HCT116 (cell line): ENCODE data around the gene LRRTM4. TPM values are rescaled to one million over a fixed set of nuclear protein-coding genes. Genes with fewer than 3 reads are reported as not detected.

ENCODE experiments used
- ATAC-seq: fragments of 200-7000 bp; cut with Tn5 transposase; 2 replicates; pipeline ENCODE4 v1.9.1; 2020; ENCODE audit warnings: mild to moderate bottlenecking, moderate library complexity
- BruUV-seq: library from RNA; stranded (reverse); fragments of 400-500 nt; replicated peaks from 2 replicates; lab custom pipeline; 2021; lab: Mats Ljungman, UMichigan
- CTCF ChIA-PET: fragments of 300-600 bp; sonication (Branson Sonifier 250); formaldehyde crosslinking; loops from one replicate; lab custom pipeline; 2021; ENCODE audit warnings: antibody characterized with exemption; lab: Charles Lee
- POLR2A ChIA-PET: fragments of 300-600, 350-600 bp; sonication (Branson Sonifier 250); formaldehyde crosslinking; loops from one replicate; lab custom pipeline; 2021; ENCODE audit warnings: antibody characterized with exemption; lab: Charles Lee
- RAD21 ChIA-PET, 2 experiments: fragments of 300-600 bp; sonication (Branson Sonifier 250); formaldehyde crosslinking; loops; one replicate each; lab custom pipeline; 2023; ENCODE audit warnings: low total read pairs in 2 of 2; ENCODE audit not compliant: uncharacterized antibody in 2 of 2, unreplicated experiment in 2 of 2, low non-redundant PET in 1 of 2; lab: Charles Lee
- DNase-seq: peaks from one replicate; pipeline ENCODE4 v3.0.0-alpha.2; 2010; ENCODE audit warnings: low read depth, low spot score
- H2AFZ ChIP-seq: fragments of 200-600 bp; shearing (Covaris generic), sonication (generic); 2 replicates; pipeline ENCODE4 v1.6.1; 2017; ENCODE audit warnings: low read depth, mixed run types, mixed read lengths, antibody characterized with exemption, low read length; ENCODE audit not compliant: poor library complexity, severe bottlenecking
- H3K27ac ChIP-seq: 2 replicates; pipeline ENCODE4 v1.5.1; 2012; ENCODE audit warnings: low read depth, low read length
- H3K27me3 ChIP-seq: fragments of 200-600 bp; sonication (generic); 2 replicates; pipeline ENCODE4 v1.6.1; 2016; ENCODE audit warnings: mixed run types, low read length, mixed read lengths; ENCODE audit not compliant: insufficient read depth
- H3K36me3 ChIP-seq, 2 experiments: fragments of 200-500 bp in 1 of 2; fragments of 200-600 bp in 1 of 2; sonication (Bioruptor generic) in 1 of 2; sonication (generic) in 1 of 2; 2 replicates each; pipeline versions ENCODE4 v1.5.1 to v1.6.1; 2014 to 2016; ENCODE audit warnings: low read length in 2 of 2, inconsistent platforms in 1 of 2, mixed read lengths in 1 of 2, mixed run types in 1 of 2; ENCODE audit not compliant: insufficient read depth in 2 of 2, control insufficient read depth in 1 of 2
- H3K4me1 ChIP-seq, 2 experiments: fragments of 200-600 bp in 1 of 2; sonication (generic) in 1 of 2; 2 replicates each; pipeline versions ENCODE4 v1.5.1 to v1.6.1; 2012 to 2017; ENCODE audit warnings: low read length in 2 of 2, inconsistent platforms in 1 of 2, mild to moderate bottlenecking in 1 of 2, mixed read lengths in 1 of 2, mixed run types in 1 of 2, moderate library complexity in 1 of 2; ENCODE audit not compliant: insufficient read depth in 2 of 2, control insufficient read depth in 1 of 2
- H3K4me2 ChIP-seq: fragments of 200-600 bp; sonication (generic); 2 replicates; pipeline ENCODE4 v1.6.1; 2017; ENCODE audit warnings: mixed run types, low read length, mixed read lengths
- H3K4me3 ChIP-seq, 2 experiments: fragments of 200-600 bp in 1 of 2; sonication (generic) in 1 of 2; replicated peaks in 1 of 2; 2 replicates each; pipeline ENCODE4 v1.5.1; 2011 to 2016; ENCODE audit warnings: low read length in 2 of 2, control low read depth in 1 of 2, low read depth in 1 of 2, mild to moderate bottlenecking in 1 of 2, mixed read lengths in 1 of 2, mixed run types in 1 of 2
- H3K79me2 ChIP-seq: fragments of 200-600 bp; sonication (generic); 2 replicates; pipeline ENCODE4 v1.6.1; 2017; ENCODE audit warnings: mild to moderate bottlenecking, mixed run types, low read length, moderate library complexity, mixed read lengths; ENCODE audit not compliant: insufficient read depth
- H3K9ac ChIP-seq: fragments of 200-600 bp; sonication (generic); 2 replicates; pipeline ENCODE4 v1.6.1; 2016; ENCODE audit warnings: low read length, mixed read lengths
- H3K9me2 ChIP-seq: fragments of 200-600 bp; sonication (generic), shearing (Covaris generic); 2 replicates; pipeline ENCODE4 v1.6.1; 2017; ENCODE audit warnings: mixed run types, mild to moderate bottlenecking, moderate library complexity; ENCODE audit not compliant: insufficient read depth
- H3K9me3 ChIP-seq, 2 experiments: fragments of 200-500 bp in 1 of 2; fragments of 200-600 bp in 1 of 2; sonication (Bioruptor generic) in 1 of 2; sonication (generic) in 1 of 2; 2 replicates each; pipeline ENCODE4 v1.6.1; 2014 to 2017; ENCODE audit warnings: low read length in 2 of 2, mixed read lengths in 2 of 2, inconsistent platforms in 1 of 2, low read depth in 1 of 2, mild to moderate bottlenecking in 1 of 2, mixed run types in 1 of 2, moderate library complexity in 1 of 2; ENCODE audit not compliant: control insufficient read depth in 1 of 2, insufficient read depth in 1 of 2
- H4K20me1 ChIP-seq: fragments of 200-600 bp; sonication (generic), shearing (Covaris generic); 2 replicates; pipeline ENCODE4 v1.6.1; 2017; ENCODE audit warnings: mixed run types, mild to moderate bottlenecking, moderate library complexity; ENCODE audit not compliant: insufficient read depth
- CEBPB ChIP-seq: IDR thresholded peaks from 2 replicates; pipeline ENCODE4 v1.6.1; 2012; ENCODE audit warnings: low read depth
- EGR1 ChIP-seq: IDR thresholded peaks from 2 replicates; pipeline ENCODE4 v1.6.1; 2012; ENCODE audit warnings: low read depth
- EZH2 ChIP-seq: fragments of 200-600 bp; sonication (generic); IDR thresholded peaks from 2 replicates; pipeline ENCODE4 v1.6.1; 2017; ENCODE audit warnings: antibody characterized with exemption, mixed run types
- EZH2phosphoT487 ChIP-seq: fragments of 200-600 bp; IDR thresholded peaks from 2 replicates; pipeline ENCODE4 v1.6.1; 2018; ENCODE audit warnings: antibody characterized with exemption, borderline replicate concordance
- FOSL1 ChIP-seq: IDR thresholded peaks from 2 replicates; pipeline ENCODE4 v1.6.1; 2012; ENCODE audit warnings: low read depth
- POLR2A ChIP-seq: IDR thresholded peaks from 2 replicates; pipeline ENCODE4 v1.7.0; 2011; ENCODE audit warnings: borderline replicate concordance; ENCODE audit not compliant: insufficient read depth, insufficient read length; ENCODE audit errors: extremely low read depth
- POLR2AphosphoS5 ChIP-seq: IDR thresholded peaks from 2 replicates; pipeline ENCODE4 v1.6.1; 2011; ENCODE audit warnings: mild to moderate bottlenecking, low read depth, low read length, moderate library complexity
- RAD21 ChIP-seq: IDR thresholded peaks from 2 replicates; pipeline ENCODE4 v1.6.1; 2012; ENCODE audit warnings: low read depth, mild to moderate bottlenecking
- TCF7L2 ChIP-seq: IDR thresholded peaks from 2 replicates; pipeline ENCODE4 v1.7.0; 2011; ENCODE audit warnings: borderline replicate concordance, inconsistent platforms; ENCODE audit not compliant: insufficient read depth, insufficient read length; ENCODE audit errors: extremely low read depth
- YY1 ChIP-seq: IDR thresholded peaks from 2 replicates; pipeline ENCODE4 v1.6.1; 2011; ENCODE audit warnings: low read length, low read depth, moderate library complexity, mild to moderate bottlenecking; ENCODE audit not compliant: insufficient replicate concordance; ENCODE audit errors: extremely low read depth
- ZFX ChIP-seq: fragments of 450-650 bp; IDR thresholded peaks from 2 replicates; pipeline ENCODE4 v1.6.1; 2017
- ZNF274 ChIP-seq: fragments of 200-500 bp; sonication (Bioruptor generic); IDR thresholded peaks from 2 replicates; pipeline ENCODE4 v1.6.1; 2014; ENCODE audit warnings: mild to moderate bottlenecking, low read depth, low read length, inconsistent platforms
- intact Hi-C: fragments of 100-400 bp; cut with micrococcal nuclease; formaldehyde crosslinking; loops from 2 replicates; pipeline ENCODE4 v1.10.0; 2022
- total RNA-seq: library from RNA; stranded (reverse); gene quantifications from one replicate; pipeline ENCODE4 v1.2.1, GENCODE V29; 2021; ENCODE audit not compliant: unreplicated experiment
- TF ChIP-seq, protein P1 (sequence below): IDR thresholded peaks from 2 replicates; pipeline ENCODE4 v1.6.1; 2011; ENCODE audit warnings: mild to moderate bottlenecking, low read length, moderate library complexity; ENCODE audit not compliant: insufficient replicate concordance; ENCODE audit errors: extremely low read depth
- TF ChIP-seq, protein P2 (sequence below): IDR thresholded peaks from 2 replicates; pipeline ENCODE4 v1.6.1; 2012
- TF ChIP-seq, protein P3 (sequence below): IDR thresholded peaks from 2 replicates; pipeline ENCODE4 v1.6.1; 2012; ENCODE audit warnings: low read depth

Gene LRRTM4
- total RNA-seq, 1 experiment from 2014 or later: 0.25 TPM

DNA sequence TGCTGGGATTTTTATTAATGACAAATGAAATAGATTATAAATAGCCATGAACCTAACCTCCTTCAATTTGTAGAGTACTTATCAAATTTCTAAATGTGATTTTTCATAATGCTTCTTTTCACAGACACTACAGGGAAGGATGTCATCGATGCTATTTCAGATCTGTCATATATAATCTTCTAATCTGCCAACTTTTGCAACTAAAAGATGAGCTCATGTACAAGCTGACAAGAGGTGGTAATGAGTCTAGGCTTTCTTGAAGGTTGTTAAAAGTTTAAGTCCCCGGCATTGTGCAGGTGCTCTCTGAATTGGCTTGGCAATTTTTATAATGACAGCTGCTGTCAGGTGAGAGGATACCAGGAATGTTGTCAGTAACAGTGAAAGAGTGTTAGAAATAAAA is 320.4 kb downstream of the LRRTM4 start:
- no peak overlapping the region for H3K4me2 ChIP-seq
- no TSS peak for BruUV-seq
- no peaks in the 10 kb centered on the region for H3K79me2 ChIP-seq
- POLR2A ChIA-PET: no interaction called here
- TF ChIP-seq POLR2AphosphoS5 (no peak), YY1 (no peak), TCF7L2 (no peak), POLR2A (no peak), EZH2phosphoT487 (no peak), ZNF274 (no peak), CEBPB (no peak), ZFX (no peak), RAD21 (no peak), EGR1 (no peak), EZH2 (no peak), FOSL1 (no peak)
- TF ChIP-seq, protein P1, sequence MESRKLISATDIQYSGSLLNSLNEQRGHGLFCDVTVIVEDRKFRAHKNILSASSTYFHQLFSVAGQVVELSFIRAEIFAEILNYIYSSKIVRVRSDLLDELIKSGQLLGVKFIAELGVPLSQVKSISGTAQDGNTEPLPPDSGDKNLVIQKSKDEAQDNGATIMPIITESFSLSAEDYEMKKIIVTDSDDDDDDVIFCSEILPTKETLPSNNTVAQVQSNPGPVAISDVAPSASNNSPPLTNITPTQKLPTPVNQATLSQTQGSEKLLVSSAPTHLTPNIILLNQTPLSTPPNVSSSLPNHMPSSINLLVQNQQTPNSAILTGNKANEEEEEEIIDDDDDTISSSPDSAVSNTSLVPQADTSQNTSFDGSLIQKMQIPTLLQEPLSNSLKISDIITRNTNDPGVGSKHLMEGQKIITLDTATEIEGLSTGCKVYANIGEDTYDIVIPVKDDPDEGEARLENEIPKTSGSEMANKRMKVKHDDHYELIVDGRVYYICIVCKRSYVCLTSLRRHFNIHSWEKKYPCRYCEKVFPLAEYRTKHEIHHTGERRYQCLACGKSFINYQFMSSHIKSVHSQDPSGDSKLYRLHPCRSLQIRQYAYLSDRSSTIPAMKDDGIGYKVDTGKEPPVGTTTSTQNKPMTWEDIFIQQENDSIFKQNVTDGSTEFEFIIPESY: no peak
- TF ChIP-seq, protein P2, sequence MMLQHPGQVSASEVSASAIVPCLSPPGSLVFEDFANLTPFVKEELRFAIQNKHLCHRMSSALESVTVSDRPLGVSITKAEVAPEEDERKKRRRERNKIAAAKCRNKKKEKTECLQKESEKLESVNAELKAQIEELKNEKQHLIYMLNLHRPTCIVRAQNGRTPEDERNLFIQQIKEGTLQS: no peak
- TF ChIP-seq, protein P3, sequence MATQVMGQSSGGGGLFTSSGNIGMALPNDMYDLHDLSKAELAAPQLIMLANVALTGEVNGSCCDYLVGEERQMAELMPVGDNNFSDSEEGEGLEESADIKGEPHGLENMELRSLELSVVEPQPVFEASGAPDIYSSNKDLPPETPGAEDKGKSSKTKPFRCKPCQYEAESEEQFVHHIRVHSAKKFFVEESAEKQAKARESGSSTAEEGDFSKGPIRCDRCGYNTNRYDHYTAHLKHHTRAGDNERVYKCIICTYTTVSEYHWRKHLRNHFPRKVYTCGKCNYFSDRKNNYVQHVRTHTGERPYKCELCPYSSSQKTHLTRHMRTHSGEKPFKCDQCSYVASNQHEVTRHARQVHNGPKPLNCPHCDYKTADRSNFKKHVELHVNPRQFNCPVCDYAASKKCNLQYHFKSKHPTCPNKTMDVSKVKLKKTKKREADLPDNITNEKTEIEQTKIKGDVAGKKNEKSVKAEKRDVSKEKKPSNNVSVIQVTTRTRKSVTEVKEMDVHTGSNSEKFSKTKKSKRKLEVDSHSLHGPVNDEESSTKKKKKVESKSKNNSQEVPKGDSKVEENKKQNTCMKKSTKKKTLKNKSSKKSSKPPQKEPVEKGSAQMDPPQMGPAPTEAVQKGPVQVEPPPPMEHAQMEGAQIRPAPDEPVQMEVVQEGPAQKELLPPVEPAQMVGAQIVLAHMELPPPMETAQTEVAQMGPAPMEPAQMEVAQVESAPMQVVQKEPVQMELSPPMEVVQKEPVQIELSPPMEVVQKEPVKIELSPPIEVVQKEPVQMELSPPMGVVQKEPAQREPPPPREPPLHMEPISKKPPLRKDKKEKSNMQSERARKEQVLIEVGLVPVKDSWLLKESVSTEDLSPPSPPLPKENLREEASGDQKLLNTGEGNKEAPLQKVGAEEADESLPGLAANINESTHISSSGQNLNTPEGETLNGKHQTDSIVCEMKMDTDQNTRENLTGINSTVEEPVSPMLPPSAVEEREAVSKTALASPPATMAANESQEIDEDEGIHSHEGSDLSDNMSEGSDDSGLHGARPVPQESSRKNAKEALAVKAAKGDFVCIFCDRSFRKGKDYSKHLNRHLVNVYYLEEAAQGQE: no peak
- H3K4me3 ChIP-seq: no peak overlapping the region
- no peaks in the 10 kb centered on the region for H4K20me1 ChIP-seq
- H3K9me3 ChIP-seq: peaks cover 0 to 29% of the 10 kb centered on the region in 2 experiments; a peak in 2 of 4 replicates
- DNase-seq: no peak
- H3K9ac ChIP-seq: no peak overlapping the region
- H3K4me1 ChIP-seq: no peaks in the 10 kb centered on the region
- no peak overlapping the region for H3K27ac ChIP-seq
- intact Hi-C loops: no loop called here
- CTCF ChIA-PET: no interaction called here
- H2AFZ ChIP-seq: no peak overlapping the region
- RAD21 ChIA-PET: no interaction called here
- H3K36me3 ChIP-seq: no peaks in the 10 kb centered on the region
- ATAC-seq: no peak
- H3K27me3 ChIP-seq: no peaks in the 10 kb centered on the region
- H3K9me2 ChIP-seq: no peaks in the 10 kb centered on the region
